Adipocyte (in vitro differentiated cells): ENCODE data around the gene HTN1.

Experiments used
- DNase-seq: peaks from one replicate; pipeline ENCODE4 v3.0.0-alpha.2; 2015; ENCODE audit warnings: low read depth
- H3K27me3 ChIP-seq: replicated peaks from 2 replicates; pipeline ENCODE4 v1.7.0; 2013; ENCODE audit warnings: mild to moderate bottlenecking, low read length, moderate library complexity; ENCODE audit not compliant: control insufficient read depth, insufficient read depth
- H3K36me3 ChIP-seq: 2 replicates; pipeline ENCODE4 v1.7.0; 2013; ENCODE audit warnings: low read length, mild to moderate bottlenecking, moderate library complexity; ENCODE audit not compliant: control insufficient read depth, insufficient read depth, severe bottlenecking
- H3K4me1 ChIP-seq: 2 replicates; pipeline ENCODE4 v1.7.0; 2013; ENCODE audit warnings: mild to moderate bottlenecking, low read length, moderate library complexity; ENCODE audit not compliant: control insufficient read depth, insufficient read depth
- H3K4me3 ChIP-seq: 2 replicates; pipeline ENCODE4 v1.7.0; 2013; ENCODE audit warnings: mild to moderate bottlenecking, low read length, moderate library complexity
- H3K9ac ChIP-seq: 2 replicates; pipeline ENCODE4 v1.7.0; 2013; ENCODE audit warnings: mild to moderate bottlenecking, low read length, moderate library complexity
- H3K9me3 ChIP-seq: 2 replicates; pipeline ENCODE4 v1.7.0; 2013; ENCODE audit warnings: mild to moderate bottlenecking, low read length, moderate library complexity; ENCODE audit not compliant: control insufficient read depth

HTN1 gene

GRCh38 chr4:70057651-70058050 is 7.4 kb downstream of the HTN1 start:
- H3K9ac ChIP-seq: no peak overlapping the region
- DNase-seq: peak; percentile 35
- H3K9me3 ChIP-seq: peaks cover 5% of the 10 kb centered on the region
- no peaks in the 10 kb centered on the region for H3K4me1 ChIP-seq
- no peaks in the 10 kb centered on the region for H3K36me3 ChIP-seq
- no peak overlapping the region for H3K4me3 ChIP-seq
- no peaks in the 10 kb centered on the region for H3K27me3 ChIP-seq

GRCh38 chr4:70059149-70059548 is 8.9 kb downstream of the HTN1 start:
- H3K36me3 ChIP-seq: no peaks in the 10 kb centered on the region
- no peak overlapping the region for H3K4me3 ChIP-seq
- H3K9ac ChIP-seq: no peak overlapping the region
- no peaks in the 10 kb centered on the region for H3K27me3 ChIP-seq
- no peak for DNase-seq
- peaks cover 5% of the 10 kb centered on the region for H3K9me3 ChIP-seq
- no peaks in the 10 kb centered on the region for H3K4me1 ChIP-seq

- H3K4me1 ChIP-seq: no peaks in the 10 kb centered on the region
- H3K27me3 ChIP-seq: no peaks in the 10 kb centered on the region
- DNase-seq: no peak
- no peak overlapping the region for H3K4me3 ChIP-seq
- no peaks in the 10 kb centered on the region for H3K36me3 ChIP-seq
- no peak overlapping the region for H3K9ac ChIP-seq
- H3K9me3 ChIP-seq: no peaks in the 10 kb centered on the region
These were observed 11.8 kb downstream of the HTN1 start for GRCh38 chr4:70062000-70062399.

GRCh38 chr4:70080205-70080604 is 30.0 kb downstream of the HTN1 start:
- Histone ChIP-seq H3K27me3 (no peaks in the 10 kb centered on the region), H3K4me1 (no peaks in the 10 kb centered on the region), H3K9ac (no peak overlapping the region), H3K36me3 (no peaks in the 10 kb centered on the region), H3K4me3 (no peak overlapping the region), H3K9me3 (no peaks in the 10 kb centered on the region)
- DNase-seq: no peak

- Histone ChIP-seq H3K4me1 (no peaks in the 10 kb centered on the region), H3K36me3 (no peaks in the 10 kb centered on the region), H3K9me3 (no peaks in the 10 kb centered on the region), H3K9ac (no peak overlapping the region), H3K27me3 (no peaks in the 10 kb centered on the region), H3K4me3 (no peak overlapping the region)
- DNase-seq: no peak
These were observed 49.0 kb downstream of the HTN1 start for GRCh38 chr4:70099206-70099605.
